WTC11 (cell line): ENCODE results near the gene MEIS1. TPM values are rescaled to one million over a fixed set of nuclear protein-coding genes. Genes with fewer than 3 reads are reported as not detected.

Experiments
- ATAC-seq: fragments of 200-7000 bp; cut with Tn5 transposase; 2 replicates; pipeline ENCODE4 v1.10.0; 2021; ENCODE audit warnings: mild to moderate bottlenecking, moderate library complexity
- CTCF ChIA-PET: fragments of 300-600 bp; sonication (Branson Sonifier 250); formaldehyde crosslinking; loops from one replicate; lab custom pipeline; 2021; ENCODE audit warnings: antibody characterized with exemption; lab: Charles Lee
- POLR2A ChIA-PET: fragments of 350-600 bp; sonication (Branson Sonifier 250); formaldehyde crosslinking; loops from one replicate; lab custom pipeline; 2021; ENCODE audit warnings: antibody characterized with exemption; lab: Charles Lee
- DNase-seq: peaks from one replicate; pipeline ENCODE4 v3.0.0; 2021; ENCODE audit warnings: low spot score
- H3K27ac Mint-ChIP-seq: 2 replicates; pipeline ENCODE4 v1.8.0; 2021; ENCODE audit warnings: mixed read lengths
- H3K27me3 Mint-ChIP-seq: 2 replicates; pipeline ENCODE4 v1.8.0; 2021; ENCODE audit warnings: low read depth, mild to moderate bottlenecking, moderate library complexity, mixed read lengths
- H3K36me3 Mint-ChIP-seq: 2 replicates; pipeline ENCODE4 v1.8.0; 2021; ENCODE audit warnings: mixed read lengths
- H3K4me1 Mint-ChIP-seq: 2 replicates; pipeline ENCODE4 v1.8.0; 2022; ENCODE audit warnings: mixed read lengths
- H3K4me3 Mint-ChIP-seq: 2 replicates; pipeline ENCODE4 v1.8.0; 2021; ENCODE audit warnings: mild to moderate bottlenecking, moderate library complexity, mixed read lengths
- H3K9me3 Mint-ChIP-seq: 2 replicates; pipeline ENCODE4 v1.8.0; 2021; ENCODE audit warnings: mixed read lengths
- CREB1 ChIP-seq: sonication (generic); formaldehyde crosslinking; IDR thresholded peaks from 2 replicates; pipeline ENCODE4 v1.8.0; 2023; ENCODE audit warnings: mild to moderate bottlenecking, missing genetic modification reagents
- EMX1 ChIP-seq: fragments of 250-450 bp; sonication (Bioruptor Pico); IDR thresholded peaks from 2 replicates; pipeline ENCODE4 v1.8.0; 2021; ENCODE audit warnings: mild to moderate bottlenecking
- HMGA2 ChIP-seq: fragments of 250-450 bp; sonication (Bioruptor Pico); IDR thresholded peaks from 2 replicates; pipeline ENCODE4 v1.4.0; 2021; ENCODE audit warnings: mild to moderate bottlenecking, moderate library complexity
- KAT7 ChIP-seq: sonication (generic); formaldehyde crosslinking; IDR thresholded peaks from 2 replicates; pipeline ENCODE4 v1.8.1; 2023; ENCODE audit warnings: missing genetic modification reagents, mild to moderate bottlenecking, borderline replicate concordance
- MXD4 ChIP-seq: fragments of 250-450 bp; sonication (Bioruptor Pico); IDR thresholded peaks from 2 replicates; pipeline ENCODE4 v1.8.0; 2021; ENCODE audit warnings: mild to moderate bottlenecking, moderate library complexity, borderline replicate concordance
- NFYB ChIP-seq: sonication (generic); formaldehyde crosslinking; conservative IDR thresholded peaks from 2 replicates; pipeline ENCODE4 v1.8.0; 2022; ENCODE audit warnings: low read depth, missing genetic modification reagents
- NR1H2 ChIP-seq: sonication (generic); formaldehyde crosslinking; IDR thresholded peaks from 2 replicates; pipeline ENCODE4 v1.9.0; 2021; ENCODE audit warnings: mild to moderate bottlenecking, moderate library complexity, missing genetic modification reagents
- TCF7 ChIP-seq: sonication (generic); formaldehyde crosslinking; IDR thresholded peaks from 2 replicates; pipeline ENCODE4 v1.8.0; 2022; ENCODE audit warnings: mild to moderate bottlenecking, low read depth, missing genetic modification reagents, moderate library complexity
- TP53 ChIP-seq: sonication (generic); formaldehyde crosslinking; IDR thresholded peaks from 2 replicates; pipeline ENCODE4 v1.8.1; 2023; ENCODE audit warnings: mild to moderate bottlenecking, missing genetic modification reagents
- ZBTB21 ChIP-seq: sonication (generic); formaldehyde crosslinking; IDR thresholded peaks from 2 replicates; pipeline ENCODE4 v1.8.1; 2023; ENCODE audit warnings: mild to moderate bottlenecking, missing genetic modification reagents, borderline replicate concordance
- ZNF219 ChIP-seq: sonication (generic); formaldehyde crosslinking; IDR thresholded peaks from 2 replicates; pipeline ENCODE4 v1.8.0; 2023; ENCODE audit warnings: missing genetic modification reagents, mild to moderate bottlenecking, borderline replicate concordance
- ZNF416 ChIP-seq: fragments of 250-450 bp; sonication (Bioruptor Pico); IDR thresholded peaks from 2 replicates; pipeline ENCODE4 v1.9.0; 2021; ENCODE audit warnings: mild to moderate bottlenecking, inconsistent platforms
- total RNA-seq: library from RNA; stranded (reverse); gene quantifications from 3 replicates; pipeline ENCODE4 v1.2.3, GENCODE V29; 2021
- TF ChIP-seq, protein P1 (sequence below): fragments of 250-450 bp; sonication (Bioruptor Pico); IDR thresholded peaks from 2 replicates; pipeline ENCODE4 v1.9.0; 2021; ENCODE audit warnings: moderate library complexity, mild to moderate bottlenecking, inconsistent platforms, borderline replicate concordance
- TF ChIP-seq, protein P2 (sequence below): fragments of 250-450 bp; sonication (Bioruptor Pico); conservative IDR thresholded peaks from 2 replicates; pipeline ENCODE4 v1.9.0; 2021; ENCODE audit warnings: mild to moderate bottlenecking
- TF ChIP-seq, protein P3 (sequence below): fragments of 250-450 bp; sonication (Bioruptor Pico); IDR thresholded peaks from 2 replicates; pipeline ENCODE4 v1.8.0; 2021; ENCODE audit warnings: mild to moderate bottlenecking
- TF ChIP-seq, protein P4 (sequence below): fragments of 250-450 bp; sonication (Bioruptor Pico); IDR thresholded peaks from 2 replicates; pipeline ENCODE4 v1.9.0; 2021; ENCODE audit warnings: mild to moderate bottlenecking, borderline replicate concordance
- TF ChIP-seq, protein P5 (sequence below): sonication (generic); formaldehyde crosslinking; IDR thresholded peaks from 2 replicates; pipeline ENCODE4 v1.8.1; 2023; ENCODE audit warnings: mild to moderate bottlenecking, missing genetic modification reagents, borderline replicate concordance
- TF ChIP-seq, protein P6 (sequence below): sonication (generic); formaldehyde crosslinking; IDR thresholded peaks from 2 replicates; pipeline ENCODE4 v1.8.1; 2022; ENCODE audit warnings: missing genetic modification reagents, borderline replicate concordance
- TF ChIP-seq, protein P7 (sequence below): sonication (generic); formaldehyde crosslinking; IDR thresholded peaks from 2 replicates; pipeline ENCODE4 v1.8.1; 2023; ENCODE audit warnings: mild to moderate bottlenecking, missing genetic modification reagents, moderate library complexity

Gene MEIS1
- total RNA-seq, 1 experiment from 2014 or later, result 0.48 TPM

DNA sequence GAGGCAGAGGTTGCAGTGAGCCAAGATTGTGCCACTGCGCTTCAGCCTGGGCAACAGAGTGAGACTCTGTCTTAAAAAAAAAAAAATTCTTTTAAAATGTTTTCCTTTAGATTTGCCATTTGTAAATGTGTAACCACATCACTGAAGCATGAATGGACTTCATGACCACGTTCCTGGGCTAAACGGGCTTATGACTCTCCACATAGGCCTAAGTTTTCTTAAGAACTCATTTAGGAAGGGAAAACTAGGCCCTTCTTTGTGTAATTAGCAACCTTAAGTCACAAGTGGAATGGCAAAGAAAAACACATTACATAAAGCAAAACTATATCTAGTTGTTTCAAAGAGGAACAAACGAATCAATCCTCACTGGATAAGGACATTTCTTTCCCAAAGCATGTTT is 99.5 kb downstream of the MEIS1 start:
- H3K4me1 Mint-ChIP-seq, result peaks cover 23% of the 10 kb centered on the region
- H3K9me3 Mint-ChIP-seq, result no peaks in the 10 kb centered on the region
- no peak for TF ChIP-seq TP53 (CRISPR knock-in tag)
- no peak for TF ChIP-seq ZNF416 (CRISPR knock-in tag)
- TF ChIP-seq, protein P1, sequence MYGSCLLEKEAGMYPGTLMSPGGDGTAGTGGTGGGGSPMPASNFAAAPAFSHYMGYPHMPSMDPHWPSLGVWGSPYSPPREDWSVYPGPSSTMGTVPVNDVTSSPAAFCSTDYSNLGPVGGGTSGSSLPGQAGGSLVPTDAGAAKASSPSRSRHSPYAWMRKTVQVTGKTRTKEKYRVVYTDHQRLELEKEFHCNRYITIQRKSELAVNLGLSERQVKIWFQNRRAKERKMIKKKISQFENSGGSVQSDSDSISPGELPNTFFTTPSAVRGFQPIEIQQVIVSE (CRISPR knock-in tag), result no peak
- TF ChIP-seq NFYB (CRISPR knock-in tag), result no peak
- TF ChIP-seq KAT7 (CRISPR knock-in tag), result no peak
- TF ChIP-seq HMGA2 (CRISPR knock-in tag), result no peak
- TF ChIP-seq NR1H2 (CRISPR knock-in tag), result no peak
- TF ChIP-seq, protein P2, sequence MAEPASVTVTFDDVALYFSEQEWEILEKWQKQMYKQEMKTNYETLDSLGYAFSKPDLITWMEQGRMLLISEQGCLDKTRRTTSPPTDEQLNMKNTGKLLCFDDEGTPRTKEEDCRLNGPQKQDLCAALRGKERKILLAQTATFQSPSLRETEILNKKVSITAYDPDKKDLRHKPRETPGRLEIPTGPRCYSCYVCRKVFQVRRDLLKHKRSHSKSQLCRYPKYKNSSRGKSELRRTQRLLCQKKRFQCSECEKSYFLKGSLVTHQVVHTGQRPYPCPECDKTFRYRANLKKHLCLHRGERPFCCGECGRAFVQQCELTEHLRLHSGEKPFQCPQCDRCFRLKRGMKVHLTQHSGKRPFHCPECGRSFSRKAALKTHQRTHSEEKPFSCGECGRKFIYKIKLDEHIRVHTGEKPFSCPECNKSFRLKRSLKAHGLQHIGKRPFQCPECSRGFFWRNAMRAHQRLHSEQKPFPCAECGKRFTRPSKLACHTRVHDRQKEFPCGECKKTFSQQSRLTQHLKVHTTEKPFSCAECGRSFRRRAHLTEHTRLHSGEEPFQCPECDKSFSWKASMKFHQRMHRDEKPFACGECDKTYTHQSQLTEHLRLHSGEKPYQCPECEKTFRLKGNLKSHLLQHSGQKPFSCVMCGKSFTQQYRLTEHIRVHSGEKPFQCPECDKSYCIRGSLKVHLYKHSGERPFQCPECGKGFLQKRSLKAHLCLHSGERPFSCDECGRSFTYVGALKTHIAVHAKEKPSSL (CRISPR knock-in tag), result no peak
- TF ChIP-seq, protein P3, sequence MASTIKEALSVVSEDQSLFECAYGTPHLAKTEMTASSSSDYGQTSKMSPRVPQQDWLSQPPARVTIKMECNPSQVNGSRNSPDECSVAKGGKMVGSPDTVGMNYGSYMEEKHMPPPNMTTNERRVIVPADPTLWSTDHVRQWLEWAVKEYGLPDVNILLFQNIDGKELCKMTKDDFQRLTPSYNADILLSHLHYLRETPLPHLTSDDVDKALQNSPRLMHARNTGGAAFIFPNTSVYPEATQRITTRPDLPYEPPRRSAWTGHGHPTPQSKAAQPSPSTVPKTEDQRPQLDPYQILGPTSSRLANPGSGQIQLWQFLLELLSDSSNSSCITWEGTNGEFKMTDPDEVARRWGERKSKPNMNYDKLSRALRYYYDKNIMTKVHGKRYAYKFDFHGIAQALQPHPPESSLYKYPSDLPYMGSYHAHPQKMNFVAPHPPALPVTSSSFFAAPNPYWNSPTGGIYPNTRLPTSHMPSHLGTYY (CRISPR knock-in tag), result no peak
- no peak for TF ChIP-seq ZNF219 (CRISPR knock-in tag)
- TF ChIP-seq, protein P4, sequence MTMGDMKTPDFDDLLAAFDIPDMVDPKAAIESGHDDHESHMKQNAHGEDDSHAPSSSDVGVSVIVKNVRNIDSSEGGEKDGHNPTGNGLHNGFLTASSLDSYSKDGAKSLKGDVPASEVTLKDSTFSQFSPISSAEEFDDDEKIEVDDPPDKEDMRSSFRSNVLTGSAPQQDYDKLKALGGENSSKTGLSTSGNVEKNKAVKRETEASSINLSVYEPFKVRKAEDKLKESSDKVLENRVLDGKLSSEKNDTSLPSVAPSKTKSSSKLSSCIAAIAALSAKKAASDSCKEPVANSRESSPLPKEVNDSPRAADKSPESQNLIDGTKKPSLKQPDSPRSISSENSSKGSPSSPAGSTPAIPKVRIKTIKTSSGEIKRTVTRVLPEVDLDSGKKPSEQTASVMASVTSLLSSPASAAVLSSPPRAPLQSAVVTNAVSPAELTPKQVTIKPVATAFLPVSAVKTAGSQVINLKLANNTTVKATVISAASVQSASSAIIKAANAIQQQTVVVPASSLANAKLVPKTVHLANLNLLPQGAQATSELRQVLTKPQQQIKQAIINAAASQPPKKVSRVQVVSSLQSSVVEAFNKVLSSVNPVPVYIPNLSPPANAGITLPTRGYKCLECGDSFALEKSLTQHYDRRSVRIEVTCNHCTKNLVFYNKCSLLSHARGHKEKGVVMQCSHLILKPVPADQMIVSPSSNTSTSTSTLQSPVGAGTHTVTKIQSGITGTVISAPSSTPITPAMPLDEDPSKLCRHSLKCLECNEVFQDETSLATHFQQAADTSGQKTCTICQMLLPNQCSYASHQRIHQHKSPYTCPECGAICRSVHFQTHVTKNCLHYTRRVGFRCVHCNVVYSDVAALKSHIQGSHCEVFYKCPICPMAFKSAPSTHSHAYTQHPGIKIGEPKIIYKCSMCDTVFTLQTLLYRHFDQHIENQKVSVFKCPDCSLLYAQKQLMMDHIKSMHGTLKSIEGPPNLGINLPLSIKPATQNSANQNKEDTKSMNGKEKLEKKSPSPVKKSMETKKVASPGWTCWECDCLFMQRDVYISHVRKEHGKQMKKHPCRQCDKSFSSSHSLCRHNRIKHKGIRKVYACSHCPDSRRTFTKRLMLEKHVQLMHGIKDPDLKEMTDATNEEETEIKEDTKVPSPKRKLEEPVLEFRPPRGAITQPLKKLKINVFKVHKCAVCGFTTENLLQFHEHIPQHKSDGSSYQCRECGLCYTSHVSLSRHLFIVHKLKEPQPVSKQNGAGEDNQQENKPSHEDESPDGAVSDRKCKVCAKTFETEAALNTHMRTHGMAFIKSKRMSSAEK (CRISPR knock-in tag), result no peak
- TF ChIP-seq ZBTB21 (CRISPR knock-in tag), result no peak
- TF ChIP-seq, protein P5, sequence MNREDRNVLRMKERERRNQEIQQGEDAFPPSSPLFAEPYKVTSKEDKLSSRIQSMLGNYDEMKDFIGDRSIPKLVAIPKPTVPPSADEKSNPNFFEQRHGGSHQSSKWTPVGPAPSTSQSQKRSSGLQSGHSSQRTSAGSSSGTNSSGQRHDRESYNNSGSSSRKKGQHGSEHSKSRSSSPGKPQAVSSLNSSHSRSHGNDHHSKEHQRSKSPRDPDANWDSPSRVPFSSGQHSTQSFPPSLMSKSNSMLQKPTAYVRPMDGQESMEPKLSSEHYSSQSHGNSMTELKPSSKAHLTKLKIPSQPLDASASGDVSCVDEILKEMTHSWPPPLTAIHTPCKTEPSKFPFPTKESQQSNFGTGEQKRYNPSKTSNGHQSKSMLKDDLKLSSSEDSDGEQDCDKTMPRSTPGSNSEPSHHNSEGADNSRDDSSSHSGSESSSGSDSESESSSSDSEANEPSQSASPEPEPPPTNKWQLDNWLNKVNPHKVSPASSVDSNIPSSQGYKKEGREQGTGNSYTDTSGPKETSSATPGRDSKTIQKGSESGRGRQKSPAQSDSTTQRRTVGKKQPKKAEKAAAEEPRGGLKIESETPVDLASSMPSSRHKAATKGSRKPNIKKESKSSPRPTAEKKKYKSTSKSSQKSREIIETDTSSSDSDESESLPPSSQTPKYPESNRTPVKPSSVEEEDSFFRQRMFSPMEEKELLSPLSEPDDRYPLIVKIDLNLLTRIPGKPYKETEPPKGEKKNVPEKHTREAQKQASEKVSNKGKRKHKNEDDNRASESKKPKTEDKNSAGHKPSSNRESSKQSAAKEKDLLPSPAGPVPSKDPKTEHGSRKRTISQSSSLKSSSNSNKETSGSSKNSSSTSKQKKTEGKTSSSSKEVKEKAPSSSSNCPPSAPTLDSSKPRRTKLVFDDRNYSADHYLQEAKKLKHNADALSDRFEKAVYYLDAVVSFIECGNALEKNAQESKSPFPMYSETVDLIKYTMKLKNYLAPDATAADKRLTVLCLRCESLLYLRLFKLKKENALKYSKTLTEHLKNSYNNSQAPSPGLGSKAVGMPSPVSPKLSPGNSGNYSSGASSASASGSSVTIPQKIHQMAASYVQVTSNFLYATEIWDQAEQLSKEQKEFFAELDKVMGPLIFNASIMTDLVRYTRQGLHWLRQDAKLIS (CRISPR knock-in tag), result no peak
- no peak for TF ChIP-seq EMX1 (CRISPR knock-in tag)
- TF ChIP-seq TCF7 (CRISPR knock-in tag), result no peak
- no peak for TF ChIP-seq CREB1 (CRISPR knock-in tag)
- TF ChIP-seq, protein P6, sequence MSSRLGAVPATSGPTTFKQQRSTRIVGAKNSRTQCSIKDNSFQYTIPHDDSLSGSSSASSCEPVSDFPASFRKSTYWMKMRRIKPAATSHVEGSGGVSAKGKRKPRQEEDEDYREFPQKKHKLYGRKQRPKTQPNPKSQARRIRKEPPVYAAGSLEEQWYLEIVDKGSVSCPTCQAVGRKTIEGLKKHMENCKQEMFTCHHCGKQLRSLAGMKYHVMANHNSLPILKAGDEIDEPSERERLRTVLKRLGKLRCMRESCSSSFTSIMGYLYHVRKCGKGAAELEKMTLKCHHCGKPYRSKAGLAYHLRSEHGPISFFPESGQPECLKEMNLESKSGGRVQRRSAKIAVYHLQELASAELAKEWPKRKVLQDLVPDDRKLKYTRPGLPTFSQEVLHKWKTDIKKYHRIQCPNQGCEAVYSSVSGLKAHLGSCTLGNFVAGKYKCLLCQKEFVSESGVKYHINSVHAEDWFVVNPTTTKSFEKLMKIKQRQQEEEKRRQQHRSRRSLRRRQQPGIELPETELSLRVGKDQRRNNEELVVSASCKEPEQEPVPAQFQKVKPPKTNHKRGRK, result no peak
- TF ChIP-seq, protein P7, sequence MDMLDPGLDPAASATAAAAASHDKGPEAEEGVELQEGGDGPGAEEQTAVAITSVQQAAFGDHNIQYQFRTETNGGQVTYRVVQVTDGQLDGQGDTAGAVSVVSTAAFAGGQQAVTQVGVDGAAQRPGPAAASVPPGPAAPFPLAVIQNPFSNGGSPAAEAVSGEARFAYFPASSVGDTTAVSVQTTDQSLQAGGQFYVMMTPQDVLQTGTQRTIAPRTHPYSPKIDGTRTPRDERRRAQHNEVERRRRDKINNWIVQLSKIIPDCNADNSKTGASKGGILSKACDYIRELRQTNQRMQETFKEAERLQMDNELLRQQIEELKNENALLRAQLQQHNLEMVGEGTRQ (CRISPR knock-in tag), result no peak
- TF ChIP-seq MXD4 (CRISPR knock-in tag), result no peak
- no peak overlapping the region for H3K4me3 Mint-ChIP-seq
- H3K27me3 Mint-ChIP-seq, result no peaks in the 10 kb centered on the region
- DNase-seq (no peak), ATAC-seq (no peak)
- H3K27ac Mint-ChIP-seq, result no peak overlapping the region
- ChIA-PET CTCF (no interaction called here), POLR2A (no interaction called here)
- no peaks in the 10 kb centered on the region for H3K36me3 Mint-ChIP-seq
